ENCODE measurements around the gene LHX2. TPM values are rescaled to one million over a fixed set of nuclear protein-coding genes. Genes with fewer than 3 reads are reported as not detected.

The LHX2 gene
- total and polyA plus RNA-seq, 2 experiments from 2014 or later = not detected

DNA sequence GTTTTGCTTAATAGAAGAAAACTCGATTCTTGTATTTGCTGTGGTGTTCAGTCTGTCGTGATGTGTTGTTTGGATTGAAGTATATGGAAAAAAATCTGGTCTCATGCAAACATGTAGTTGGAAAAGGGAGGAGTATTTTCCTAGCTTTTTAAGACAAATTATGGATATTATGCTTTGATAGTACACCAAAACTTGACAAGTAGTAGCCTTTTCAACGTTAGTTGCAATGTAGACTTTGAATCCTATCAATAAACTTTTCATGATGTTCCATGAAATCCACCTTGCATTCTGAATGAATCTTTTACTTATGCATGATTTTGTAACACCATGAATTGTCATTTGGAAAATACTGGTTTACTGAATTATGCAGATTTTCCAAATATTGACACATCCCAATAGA lies 64.2 kb downstream of the LHX2 start:
- WGBS, 2 experiments (ENCODE audit: low coverage in 1 of 2, low lambda C conversion rate in 2 of 2, missing lambda C conversion rate in 2 of 2) = 43 to 47% methylated on average over 3 of the region's 3 CpGs
- H3F3A ChIP-seq (ENCODE audit: insufficient read depth) = peaks cover 23% of the 10 kb centered on the region

DNA sequence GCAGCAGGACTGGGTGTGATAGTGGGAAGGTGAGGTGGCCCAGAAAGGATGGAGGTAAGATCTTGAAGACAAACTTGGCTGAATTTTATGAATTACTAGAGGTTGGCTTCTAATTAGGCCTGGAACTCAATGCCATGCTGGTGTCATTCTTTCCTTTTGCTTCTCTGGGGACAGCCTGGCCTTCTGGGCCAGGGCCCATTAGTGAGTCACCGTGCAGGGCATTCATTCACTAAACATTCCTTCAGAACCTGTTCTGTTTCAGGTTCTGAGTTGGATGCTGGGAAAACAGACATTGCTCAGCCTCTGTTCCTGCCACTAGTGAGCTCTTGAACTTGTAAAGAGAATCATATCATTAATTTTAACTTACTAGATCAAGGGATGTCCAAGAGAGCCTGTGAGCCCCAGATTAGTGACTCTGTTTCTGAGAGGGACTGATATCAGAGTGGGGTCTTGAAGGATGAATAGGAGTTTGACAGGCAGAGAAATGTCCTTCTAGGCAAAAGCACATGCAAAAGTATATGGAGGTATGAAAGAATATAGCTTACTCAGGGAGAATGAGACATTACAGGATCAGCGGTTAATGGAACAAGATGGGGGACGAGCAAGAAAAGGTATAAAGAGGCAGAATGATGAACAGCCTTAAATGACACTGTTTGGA lies 66.5 kb downstream of the LHX2 start:
- in situ Hi-C loops (cut with MboI) = no loop called here
- Histone ChIP-seq H3K27me3 (replicated peaks; ENCODE audit: insufficient read depth) (peaks cover 6% of the 10 kb centered on the region; the same call in 1 of the 2 replicates), H3K4me2 (ENCODE audit: unreplicated experiment) (peak overlapping the region; percentile 24), H3F3A (ENCODE audit: insufficient read depth) (peaks cover 23% of the 10 kb centered on the region), H2AFZ (no peak overlapping the region), H3K9me2 (ENCODE audit: insufficient read depth) (no peaks in the 10 kb centered on the region), H3K9ac (no peak overlapping the region), H3K9me3 (ENCODE audit: low read depth) (no peaks in the 10 kb centered on the region), H4K20me1 (ENCODE audit: insufficient read depth) (no peaks in the 10 kb centered on the region), H3K79me2 (ENCODE audit: insufficient read depth) (no peaks in the 10 kb centered on the region), H3K36me3 (ENCODE audit: low read depth) (no peaks in the 10 kb centered on the region), H3K4me3 (no peak overlapping the region), H3K27ac (no peak overlapping the region), H3K4me1 (ENCODE audit: insufficient read depth) (peaks cover 22% of the 10 kb centered on the region)
- 67% methylated on average over 3 of the region's 3 CpGs for WGBS, 2 experiments (ENCODE audit: low coverage in 1 of 2, low lambda C conversion rate in 2 of 2, missing lambda C conversion rate in 2 of 2)
- TF ChIP-seq EZH2 (IDR thresholded peaks at IDR 0.05; ENCODE audit: insufficient read depth, poor library complexity, severe bottlenecking) (no peak), EZH2phosphoT487 (IDR thresholded peaks at IDR 0.05; ENCODE audit: insufficient read depth, low read depth) (no peak)
- DNase-seq = peak; percentile 59

More for the DNA sequence above, 64.2 kb downstream of the LHX2 start:
- Histone ChIP-seq H3K4me3 (no peak overlapping the region), H3K4me2 (ENCODE audit: unreplicated experiment) (no peak overlapping the region), H3K4me1 (ENCODE audit: insufficient read depth) (peaks cover 22% of the 10 kb centered on the region), H3K9me2 (ENCODE audit: insufficient read depth) (no peaks in the 10 kb centered on the region), H3K27ac (no peak overlapping the region), H3K79me2 (ENCODE audit: insufficient read depth) (no peaks in the 10 kb centered on the region), H3K36me3 (ENCODE audit: low read depth) (no peaks in the 10 kb centered on the region), H3K9ac (no peak overlapping the region), H4K20me1 (ENCODE audit: insufficient read depth) (no peaks in the 10 kb centered on the region), H3K9me3 (ENCODE audit: low read depth) (no peaks in the 10 kb centered on the region), H2AFZ (no peak overlapping the region), H3K27me3 (replicated peaks; ENCODE audit: insufficient read depth) (peaks cover 24% of the 10 kb centered on the region)
- DNase-seq = no peak
- no peak for TF ChIP-seq EZH2 (IDR thresholded peaks at IDR 0.05; ENCODE audit: insufficient read depth, poor library complexity, severe bottlenecking)
- TF ChIP-seq EZH2phosphoT487 (IDR thresholded peaks at IDR 0.05; ENCODE audit: insufficient read depth, low read depth) = no peak
- in situ Hi-C loops (cut with MboI) = no loop called here

DNA sequence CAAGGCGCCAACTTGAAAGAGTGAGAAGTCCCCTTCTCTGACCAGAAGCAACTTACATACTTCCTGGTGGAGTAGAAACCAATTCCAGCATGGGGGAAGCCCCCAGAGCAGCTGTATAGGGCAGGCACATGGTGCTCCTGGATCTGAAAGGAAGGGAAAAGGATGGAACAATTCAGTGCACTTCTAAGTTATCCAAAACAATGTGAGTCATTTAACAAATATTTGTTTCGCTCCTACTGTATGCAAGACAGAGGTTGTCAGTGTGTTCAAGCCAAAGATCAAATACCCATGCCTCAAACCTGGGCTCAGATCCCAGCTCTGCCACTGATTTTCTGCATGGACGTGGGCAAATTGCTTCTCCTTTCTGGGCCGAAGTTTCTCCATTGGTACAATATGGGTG lies 67.1 kb downstream of the LHX2 start:
- Histone ChIP-seq H2AFZ (no peak overlapping the region), H3K79me2 (ENCODE audit: insufficient read depth) (no peaks in the 10 kb centered on the region), H3K4me2 (ENCODE audit: unreplicated experiment) (peak overlapping the region; percentile 24), H4K20me1 (ENCODE audit: insufficient read depth) (no peaks in the 10 kb centered on the region), H3K27me3 (replicated peaks; ENCODE audit: insufficient read depth) (0 out of 2 replicates have a peak, but pooled peaks cover 9% of the 10 kb centered on the region), H3K9me2 (ENCODE audit: insufficient read depth) (no peaks in the 10 kb centered on the region), H3K4me1 (ENCODE audit: insufficient read depth) (peaks cover 22% of the 10 kb centered on the region), H3K9me3 (ENCODE audit: low read depth) (no peaks in the 10 kb centered on the region), H3K27ac (no peak overlapping the region), H3K36me3 (ENCODE audit: low read depth) (no peaks in the 10 kb centered on the region), H3K4me3 (0 out of 2 replicates have a peak overlapping the region, but pooled peaks have one; percentile 10), H3F3A (ENCODE audit: insufficient read depth) (peaks cover 23% of the 10 kb centered on the region), H3K9ac (no peak overlapping the region)
- no peak for TF ChIP-seq EZH2phosphoT487 (IDR thresholded peaks at IDR 0.05; ENCODE audit: insufficient read depth, low read depth)
- TF ChIP-seq EZH2 (IDR thresholded peaks at IDR 0.05; ENCODE audit: insufficient read depth, poor library complexity, severe bottlenecking) = no peak
- in situ Hi-C loops (cut with MboI) = no loop called here
- DNase-seq = peak; percentile 72
- WGBS, 2 experiments (ENCODE audit: low coverage in 1 of 2, low lambda C conversion rate in 2 of 2, missing lambda C conversion rate in 2 of 2) = 22 to 23% methylated on average over 4 of the region's 4 CpGs

DNA sequence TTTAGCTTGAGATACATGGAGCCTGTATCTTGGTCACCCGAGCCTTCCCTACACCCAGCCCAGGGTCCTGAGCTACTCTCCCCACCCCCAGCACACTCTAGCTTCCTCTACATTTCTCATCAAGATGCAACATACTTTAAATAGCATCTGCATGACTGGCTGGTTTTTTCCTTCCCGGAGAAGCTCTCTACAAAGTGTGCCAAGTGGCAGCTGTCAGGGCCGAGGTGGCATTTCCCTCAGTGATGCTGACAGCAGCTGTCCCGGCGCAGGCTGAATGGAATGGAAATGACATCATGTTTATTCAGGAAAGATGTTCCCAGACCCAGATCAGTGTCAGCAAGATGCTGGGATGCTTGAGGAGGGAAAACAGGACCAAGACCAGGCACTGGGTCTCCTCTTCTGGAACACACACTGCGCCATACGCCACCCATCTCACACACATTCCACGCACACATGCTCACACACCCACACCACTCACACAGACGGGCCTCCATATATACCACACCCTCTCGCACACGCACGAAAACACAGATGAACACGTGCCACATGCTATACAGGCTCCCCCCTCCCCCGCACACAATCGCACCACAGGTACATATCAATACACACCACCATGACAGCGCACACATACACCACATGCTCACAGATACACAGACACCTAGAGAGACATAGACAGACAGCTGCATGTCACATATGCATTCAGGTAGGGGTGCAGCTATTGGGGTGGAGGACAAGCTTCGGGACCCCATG lies 67.8 kb downstream of the LHX2 start:
- peaks cover 23% of the 10 kb centered on the region for H3F3A ChIP-seq (ENCODE audit: insufficient read depth)
- in situ Hi-C loops (cut with MboI) = no loop called here
- no peaks in the 10 kb centered on the region for H4K20me1 ChIP-seq (ENCODE audit: insufficient read depth)
- 50 to 51% methylated on average over 17 of the region's 17 CpGs for WGBS, 2 experiments (ENCODE audit: low coverage in 1 of 2, low lambda C conversion rate in 2 of 2, missing lambda C conversion rate in 2 of 2)
- H3K27me3 ChIP-seq (replicated peaks; ENCODE audit: insufficient read depth) = 0 out of 2 replicates have a peak, but pooled peaks cover 16% of the 10 kb centered on the region
- H3K4me3 ChIP-seq = 0 out of 2 replicates have a peak overlapping the region, but pooled peaks have one; percentile 10
- no peak overlapping the region for H2AFZ ChIP-seq
- DNase-seq = peak; percentile 75
- peaks cover 22% of the 10 kb centered on the region for H3K4me1 ChIP-seq (ENCODE audit: insufficient read depth)
- H3K27ac ChIP-seq = no peak overlapping the region
- no peak overlapping the region for H3K9ac ChIP-seq
- H3K9me2 ChIP-seq (ENCODE audit: insufficient read depth) = no peaks in the 10 kb centered on the region
- TF ChIP-seq EZH2 (IDR thresholded peaks at IDR 0.05; ENCODE audit: insufficient read depth, poor library complexity, severe bottlenecking) (no peak), EZH2phosphoT487 (IDR thresholded peaks at IDR 0.05; ENCODE audit: insufficient read depth, low read depth) (no peak)
- H3K9me3 ChIP-seq (ENCODE audit: low read depth) = no peaks in the 10 kb centered on the region
- H3K79me2 ChIP-seq (ENCODE audit: insufficient read depth) = no peaks in the 10 kb centered on the region
- no peaks in the 10 kb centered on the region for H3K36me3 ChIP-seq (ENCODE audit: low read depth)
- H3K4me2 ChIP-seq (ENCODE audit: unreplicated experiment) = peak overlapping the region; percentile 24

Data from GM23248 (cell line).